GM21526 (cell line): Measurements from ENCODE around the gene CCDC171.
A peak's percentile ranks its signal among the peaks of the same experiment; 100 is the strongest.
"Not testable (repeated sequence)": the region's sequence is repeated elsewhere in the genome, so short reads cannot be mapped to it uniquely, and the experiment has no call there.

Experiments used
- ATAC-seq: cut with Tn5 transposase; IDR thresholded peaks from one replicate; pipeline ENCODE4 v1.9.1; 2021; ENCODE audit warnings: moderate library complexity; ENCODE audit not compliant: unreplicated experiment, low FRiP score

Gene CCDC171

GRCh38 chr9:15549611-15550010, 3.2 kb upstream of the CCDC171 start:
- no peak for ATAC-seq

- peak; percentile 28 for ATAC-seq
Measured at GRCh38 chr9:15553528-15553898, 670 bp downstream of the CCDC171 start.

DNA sequence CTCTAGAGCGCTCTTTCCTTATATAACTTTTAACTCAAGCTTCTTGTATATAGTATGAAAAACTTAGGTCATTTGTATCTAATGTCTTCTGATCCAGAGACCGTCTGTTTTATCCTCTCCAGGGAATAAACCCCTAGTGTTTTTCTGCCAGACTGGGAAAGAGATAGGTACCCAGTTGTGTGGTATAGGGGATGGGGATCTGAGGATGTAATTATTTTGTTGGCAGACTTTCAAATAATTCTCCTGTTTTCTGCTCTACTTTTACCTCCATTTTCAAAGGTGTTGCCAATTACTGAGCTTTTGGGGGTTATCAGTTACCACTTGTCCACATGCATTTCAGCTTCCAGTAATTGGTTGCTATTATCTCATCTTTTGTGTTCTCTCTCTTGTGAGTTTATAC, 17.9 kb downstream of the CCDC171 start:
- ATAC-seq = no peak

DNA sequence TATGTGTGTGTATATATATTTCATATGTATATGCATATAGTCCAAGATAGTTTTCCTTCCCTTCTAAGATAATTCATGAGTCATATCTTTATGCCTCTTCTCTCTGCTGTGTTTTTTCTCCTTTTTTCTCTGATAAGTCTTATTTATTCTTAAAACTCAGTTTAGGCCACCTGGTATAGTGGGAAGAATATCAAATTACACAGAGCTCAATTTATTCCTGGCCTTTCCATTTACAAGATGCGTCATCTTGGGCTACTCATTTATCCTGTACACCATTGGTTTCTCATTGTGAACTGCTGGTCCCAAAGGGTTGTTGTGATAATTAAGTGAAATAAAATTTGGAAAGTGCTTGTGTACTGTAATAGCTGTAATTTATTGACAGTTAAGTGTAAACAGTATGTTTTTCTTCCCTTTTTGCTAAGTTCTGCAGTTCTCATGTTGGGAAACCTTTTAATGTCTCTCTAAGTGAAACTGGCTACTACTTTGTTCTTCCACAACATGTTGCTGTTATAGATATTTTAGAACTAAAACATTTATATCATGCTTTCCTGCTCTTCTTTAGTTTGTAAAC, 19.4 kb downstream of the CCDC171 start:
- ATAC-seq = no peak

- ATAC-seq = no peak
Measured at GRCh38 chr9:15576350-15577050, 23.7 kb downstream of the CCDC171 start.

- ATAC-seq = no peak
Measured at GRCh38 chr9:15578714-15579113, 25.9 kb downstream of the CCDC171 start.

DNA sequence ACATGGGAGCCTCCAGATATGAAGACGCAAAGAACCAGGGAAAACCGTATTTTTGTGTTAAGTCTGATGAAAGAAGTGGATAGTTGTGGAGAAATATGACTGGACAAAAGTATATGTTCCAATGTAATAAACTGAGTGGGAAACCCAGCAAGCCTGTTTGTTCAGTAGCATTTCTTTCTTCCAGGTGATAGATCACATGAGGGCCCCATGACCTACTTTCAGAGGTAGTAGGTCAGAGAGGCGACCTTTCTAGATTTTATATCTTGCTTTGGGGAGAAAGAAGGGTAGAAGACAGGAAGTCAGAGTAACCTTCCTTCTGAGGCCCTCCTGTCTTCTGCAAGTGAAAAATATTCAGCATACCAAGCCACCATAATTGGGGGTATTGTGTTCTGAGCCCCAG, 31.5 kb downstream of the CCDC171 start:
- ATAC-seq = no peak

- no peak for ATAC-seq
Measured at GRCh38 chr9:15592317-15592716, 39.5 kb downstream of the CCDC171 start.

DNA sequence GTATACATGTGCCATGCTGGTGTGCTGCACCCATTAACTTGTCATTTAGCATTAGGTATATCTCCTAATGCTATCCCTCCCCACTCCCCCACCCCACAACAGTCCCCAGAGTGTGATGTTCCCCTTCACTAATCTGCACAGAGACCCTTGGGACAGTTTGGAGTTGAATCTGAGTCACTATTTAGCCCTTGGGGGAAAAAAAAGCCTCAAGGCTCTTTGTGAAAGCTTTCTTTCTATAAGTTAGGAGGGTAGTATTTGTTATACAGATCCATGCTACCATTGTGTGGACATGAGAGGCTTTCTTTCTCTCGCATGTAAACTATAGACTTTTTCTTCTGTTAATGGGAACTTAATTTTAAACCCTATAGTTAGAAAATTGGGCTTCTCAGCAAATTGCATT, 40.1 kb downstream of the CCDC171 start:
- not testable (repeated sequence) for ATAC-seq

DNA sequence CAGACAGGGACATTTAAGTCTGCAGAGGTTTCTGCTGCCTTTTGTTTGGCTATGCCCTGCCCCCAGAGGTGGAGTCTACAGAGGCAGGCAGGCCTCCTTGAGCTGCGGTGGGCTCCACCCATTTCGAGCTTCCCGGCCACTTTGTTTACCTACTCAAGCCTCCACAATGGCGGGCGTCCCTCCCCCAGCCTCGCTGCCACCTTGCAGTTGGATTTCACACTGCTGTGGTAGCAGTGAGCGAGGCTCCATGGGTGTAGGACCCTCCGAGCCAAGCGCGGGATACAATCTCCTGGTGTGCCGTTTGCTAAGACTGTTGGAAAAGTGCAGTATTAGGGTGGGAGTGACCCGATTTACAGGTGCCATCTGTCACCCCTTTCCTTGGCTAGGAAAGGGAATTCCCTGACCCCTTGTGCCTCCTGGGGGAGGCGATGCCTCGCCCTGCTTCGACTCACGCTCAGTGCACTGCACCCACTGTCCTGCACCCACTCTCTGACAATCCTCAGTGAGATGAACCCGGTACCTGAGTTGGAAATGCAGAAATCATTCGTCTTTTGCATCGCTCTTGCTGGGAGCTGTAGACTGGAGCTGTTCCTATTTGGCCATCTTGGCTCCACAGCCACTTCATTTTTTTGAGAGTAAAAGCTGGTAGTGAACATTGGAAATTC, 48.0 kb downstream of the CCDC171 start:
- ATAC-seq = not testable (repeated sequence)

GRCh38 chr9:15606643-15607472, 54.0 kb downstream of the CCDC171 start:
- no peak for ATAC-seq

DNA sequence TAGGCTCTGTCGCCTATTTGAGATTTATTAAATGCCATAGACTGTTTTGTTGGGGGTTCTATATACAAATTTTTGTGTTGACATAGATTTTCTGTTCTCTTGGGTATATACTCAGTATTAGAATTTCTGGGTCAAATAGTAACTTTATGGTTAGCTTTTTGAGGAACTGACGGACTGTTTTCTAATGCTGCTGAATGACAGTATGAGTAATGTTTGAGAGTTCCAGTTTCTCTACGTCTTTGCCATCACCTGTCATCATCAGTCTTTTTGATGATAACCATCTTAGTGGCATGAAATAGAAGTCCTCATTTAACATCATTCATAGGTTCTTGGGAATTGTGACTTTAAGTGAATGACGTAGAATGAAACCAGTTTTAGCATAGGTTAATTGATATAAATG, 60.1 kb downstream of the CCDC171 start:
- no peak for ATAC-seq

- no peak for ATAC-seq
Measured at GRCh38 chr9:15617782-15618181, 64.9 kb downstream of the CCDC171 start.

- ATAC-seq = no peak
Measured at GRCh38 chr9:15618540-15619331, 65.9 kb downstream of the CCDC171 start.

DNA sequence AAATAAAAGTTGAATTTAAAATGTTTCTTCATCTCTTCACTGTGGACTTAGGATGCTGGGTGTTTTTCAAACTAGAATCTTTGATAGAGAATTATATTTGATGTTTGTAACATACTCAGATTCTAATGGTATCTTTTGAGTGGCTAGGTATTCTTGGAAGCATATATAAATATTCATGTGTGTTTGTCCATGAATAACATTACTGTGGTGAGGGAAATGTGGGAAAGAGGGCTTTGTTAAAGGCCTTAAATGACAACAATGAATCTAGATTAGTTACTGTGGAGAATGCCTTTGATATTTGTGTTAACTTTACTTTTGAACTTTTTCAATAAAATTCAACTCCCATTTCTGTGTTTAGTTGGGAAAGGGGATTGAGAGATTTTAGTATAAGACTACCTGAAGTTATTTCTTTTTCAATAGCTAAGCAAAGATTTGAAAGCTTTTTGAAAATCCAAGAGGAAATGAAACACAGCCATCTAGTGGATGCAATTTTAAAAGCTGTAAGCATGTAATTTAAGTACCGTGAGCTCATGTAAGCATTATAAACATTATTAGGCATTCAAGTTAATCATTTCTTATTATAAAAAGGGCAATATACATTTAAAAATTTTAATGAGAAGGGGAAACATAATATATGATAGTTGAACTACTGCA, 69.6 kb downstream of the CCDC171 start:
- no peak for ATAC-seq

GRCh38 chr9:15635752-15636151, 82.9 kb downstream of the CCDC171 start:
- no peak for ATAC-seq

GRCh38 chr9:15640121-15640520, 87.3 kb downstream of the CCDC171 start:
- no peak for ATAC-seq

DNA sequence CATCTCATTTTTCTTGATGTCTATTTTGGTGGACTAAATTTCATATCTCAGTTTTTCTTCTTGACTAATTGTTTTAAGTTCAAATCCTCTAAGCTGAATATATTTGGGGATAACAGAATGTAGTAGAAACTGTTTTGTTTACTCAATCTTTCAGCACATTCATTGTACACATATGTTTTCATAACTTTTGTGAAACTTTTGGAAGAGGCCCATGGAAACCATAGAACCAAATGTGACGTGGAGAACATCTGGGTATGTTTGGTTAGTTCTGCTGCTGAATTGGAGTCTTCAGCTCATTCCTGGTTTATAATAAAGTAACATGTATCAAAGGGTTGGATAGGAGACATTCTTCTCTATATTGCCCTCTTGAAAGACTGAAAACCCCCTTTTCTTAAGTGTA, 88.4 kb downstream of the CCDC171 start:
- no peak for ATAC-seq

DNA sequence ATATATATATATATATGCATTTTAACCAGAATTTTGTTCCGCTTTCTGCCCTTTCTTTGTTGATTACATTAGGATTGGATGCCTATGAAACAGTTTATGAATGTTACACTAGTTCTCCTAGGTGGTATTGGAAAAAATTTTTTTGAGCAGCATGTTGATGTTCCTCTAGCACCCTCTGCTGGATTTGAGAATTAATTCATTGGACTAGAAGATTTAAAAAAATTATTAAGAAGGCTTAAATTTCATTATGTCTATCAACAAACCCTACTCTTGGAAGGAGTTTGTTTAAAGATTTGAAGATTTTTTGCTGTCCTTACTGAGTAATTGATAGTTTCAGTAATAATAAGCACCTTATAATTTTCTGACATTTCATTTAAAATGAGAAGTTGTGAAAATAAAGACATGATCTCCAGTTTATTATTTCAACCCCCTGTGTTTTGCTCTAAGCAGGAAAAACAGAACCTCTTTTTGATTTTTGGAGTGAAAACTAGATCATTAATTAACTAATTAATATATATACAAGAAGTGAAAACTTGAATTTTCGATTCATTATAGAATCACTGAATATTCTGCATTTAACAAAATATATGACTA, 89.6 kb downstream of the CCDC171 start:
- no peak for ATAC-seq
